Measurements from ENCODE around the gene GRID2IP.
"Not testable (repeated sequence)": the region's sequence is repeated elsewhere in the genome, so short reads cannot be mapped to it uniquely, and the experiment has no call there.

Gene GRID2IP

DNA sequence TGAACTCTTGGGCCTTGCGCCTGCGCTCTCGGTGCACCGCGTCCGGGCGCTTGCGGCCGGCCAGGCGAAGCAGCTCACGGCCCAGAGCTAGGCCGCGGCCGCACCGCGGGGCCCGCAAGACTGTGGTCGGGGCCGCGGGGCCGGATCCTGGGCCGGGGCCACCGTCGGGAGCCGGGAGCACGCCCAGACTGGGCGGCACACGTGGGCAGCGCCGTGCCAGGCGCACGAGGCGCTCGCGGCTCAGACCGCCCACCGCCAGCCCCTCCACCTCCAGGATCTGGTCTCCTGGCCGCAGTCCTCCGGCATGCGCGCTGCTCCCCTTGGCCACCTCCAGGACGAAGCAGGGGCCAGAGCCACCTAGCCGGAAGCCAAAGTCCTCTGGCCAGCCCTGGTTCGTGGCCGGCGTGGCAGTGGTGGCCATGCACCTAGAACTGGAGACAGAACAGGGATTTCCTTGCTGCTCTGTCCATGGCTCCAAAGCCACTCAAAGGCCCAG, at the start of gene GRID2IP:
Gene GRID2IP (minus strand): TSS at position 446 of the 496 bp plus-strand sequence. CDS start 25 bp downstream, at position 421.
- DNase-seq (ENCODE audit: low read depth): no peak

DNA sequence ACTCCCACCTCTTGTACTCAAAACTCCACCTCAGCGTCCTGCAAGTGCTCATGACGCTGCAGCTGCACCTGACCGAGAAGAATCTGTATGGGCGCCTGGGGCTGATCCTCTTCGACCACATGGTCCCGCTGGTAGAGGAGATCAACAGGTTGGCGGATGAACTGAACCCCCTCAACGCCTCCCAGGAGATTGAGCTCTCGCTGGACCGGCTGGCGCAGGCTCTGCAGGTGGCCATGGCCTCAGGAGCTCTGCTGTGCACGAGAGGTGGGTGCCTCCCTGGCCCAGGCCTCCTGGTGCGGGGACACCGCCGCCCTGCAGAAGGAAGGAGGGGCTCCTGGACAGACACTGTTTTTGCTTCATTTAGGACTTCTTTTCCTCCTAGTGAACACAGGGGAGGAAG, 48.8 kb upstream of the GRID2IP start:
- no peak for DNase-seq (ENCODE audit: low read depth)

DNA sequence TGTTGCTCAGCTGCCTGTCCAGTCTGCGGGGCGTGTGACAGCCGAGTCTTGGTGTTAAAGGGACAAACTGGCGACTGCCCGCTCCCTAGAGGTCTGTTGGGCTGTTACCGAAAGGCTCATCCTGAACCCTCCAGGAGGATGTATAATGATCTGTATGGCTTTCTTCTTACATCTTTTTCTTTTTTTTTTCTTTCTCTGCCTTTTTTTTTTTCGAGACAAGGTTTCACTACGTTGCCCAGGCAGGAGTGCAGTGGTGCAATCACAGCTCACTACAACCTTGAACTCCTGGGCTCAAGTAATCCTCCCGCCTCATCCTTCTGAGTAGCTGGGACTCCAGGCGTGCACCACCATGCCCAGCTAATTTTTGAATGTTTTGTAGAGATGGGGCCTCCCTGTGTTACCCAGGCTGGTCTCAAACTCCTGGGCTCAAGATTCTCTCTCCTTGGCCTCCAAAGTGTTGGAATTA, 39.4 kb upstream of the GRID2IP start:
- DNase-seq (ENCODE audit: low read depth): no peak

DNA sequence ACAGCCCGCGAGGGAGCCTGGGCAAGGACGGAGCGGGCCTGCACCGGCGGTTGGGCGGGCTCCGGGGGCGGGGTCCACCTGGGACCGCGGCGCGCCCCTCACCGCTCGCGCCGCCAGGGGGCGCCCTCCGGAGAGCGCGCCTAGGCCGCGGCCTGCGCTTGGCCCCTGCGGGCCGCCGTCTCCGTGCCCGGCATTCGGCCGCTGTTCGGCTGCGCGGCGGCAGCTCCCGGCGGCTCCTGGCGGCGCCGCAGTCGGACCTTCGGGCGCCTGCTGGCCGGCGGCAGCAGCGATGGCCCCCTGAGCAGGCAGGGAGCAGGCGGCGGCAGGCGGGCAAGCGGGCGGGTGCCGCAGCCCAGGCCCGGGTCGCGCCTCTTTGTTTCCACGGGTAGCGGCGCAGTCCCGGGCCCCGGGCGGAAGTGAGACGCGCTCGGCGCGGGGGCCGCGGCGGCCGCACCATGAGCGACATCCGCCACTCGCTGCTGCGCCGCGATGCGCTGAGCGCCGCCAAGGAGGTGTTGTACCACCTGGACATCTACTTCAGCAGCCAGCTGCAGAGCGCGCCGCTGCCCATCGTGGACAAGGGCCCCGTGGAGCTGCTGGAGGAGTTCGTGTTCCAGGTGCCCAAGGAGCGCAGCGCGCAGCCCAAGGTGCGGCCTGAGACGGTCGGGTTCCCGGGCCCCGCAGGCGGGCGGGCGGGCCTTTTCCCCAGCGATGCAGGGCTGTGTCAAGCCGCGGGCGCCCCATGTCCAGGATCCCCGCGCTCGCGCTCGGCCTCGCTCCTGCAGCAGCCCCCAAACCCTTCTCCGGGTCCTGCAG, 38.8 kb upstream of the GRID2IP start, which contains the start of gene INTS15:
Gene INTS15 (plus strand): TSS at position 193 of the 816 bp plus-strand sequence. CDS start 263 bp downstream, at position 456.
- peak; percentile 78 for DNase-seq (ENCODE audit: low read depth)

DNA sequence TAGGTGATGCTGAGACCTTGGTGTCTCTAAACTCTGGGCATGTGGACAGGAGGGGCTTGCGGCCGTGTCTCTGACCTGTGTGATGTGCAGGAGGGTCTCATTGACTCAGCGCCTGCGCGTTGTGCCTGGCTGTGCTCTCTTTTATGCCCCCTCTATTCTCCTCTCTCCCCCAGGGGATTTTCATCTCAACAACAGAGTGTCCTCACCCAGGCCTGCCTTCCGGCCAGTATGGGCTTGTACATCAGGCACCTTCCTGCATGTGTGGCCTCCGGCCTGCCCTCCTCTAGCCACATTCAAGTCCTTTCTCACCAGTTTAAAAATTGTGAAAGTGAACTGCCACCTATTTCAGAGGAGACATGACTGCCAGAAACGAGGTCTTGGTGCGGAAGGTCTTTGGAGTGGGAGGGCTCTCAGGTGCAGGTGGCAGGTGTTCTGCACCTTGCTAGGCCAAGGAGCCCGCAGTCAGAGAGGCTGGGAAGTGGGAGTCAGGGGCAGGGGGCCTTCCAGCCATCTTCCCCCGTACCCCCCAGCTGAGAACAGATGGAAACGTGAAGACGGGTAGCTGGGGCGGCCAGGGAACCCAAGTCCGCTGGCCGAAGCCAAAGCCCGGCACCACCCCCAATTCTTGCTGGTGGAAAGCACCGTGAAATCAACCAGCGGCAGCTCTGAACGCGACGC, 38.0 kb upstream of the GRID2IP start:
- no peak for DNase-seq (ENCODE audit: low read depth)

DNA sequence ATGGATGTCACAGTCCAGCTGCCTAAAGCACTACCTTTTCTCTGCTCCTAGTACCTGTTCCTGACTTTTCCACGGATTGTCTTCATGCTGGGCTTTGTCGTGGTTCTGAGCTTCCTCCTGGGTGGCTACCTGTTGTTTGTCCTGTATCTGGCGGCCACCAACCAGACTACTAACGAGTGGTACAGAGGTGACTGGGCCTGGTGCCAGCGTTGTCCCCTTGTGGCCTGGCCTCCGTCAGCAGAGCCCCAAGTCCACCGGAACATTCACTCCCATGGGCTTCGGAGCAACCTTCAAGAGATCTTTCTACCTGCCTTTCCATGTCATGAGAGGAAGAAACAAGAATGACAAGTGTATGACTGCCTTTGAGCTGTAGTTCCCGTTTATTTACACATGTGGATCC, 37.3 kb upstream of the GRID2IP start:
- DNase-seq (ENCODE audit: low read depth): no peak

DNA sequence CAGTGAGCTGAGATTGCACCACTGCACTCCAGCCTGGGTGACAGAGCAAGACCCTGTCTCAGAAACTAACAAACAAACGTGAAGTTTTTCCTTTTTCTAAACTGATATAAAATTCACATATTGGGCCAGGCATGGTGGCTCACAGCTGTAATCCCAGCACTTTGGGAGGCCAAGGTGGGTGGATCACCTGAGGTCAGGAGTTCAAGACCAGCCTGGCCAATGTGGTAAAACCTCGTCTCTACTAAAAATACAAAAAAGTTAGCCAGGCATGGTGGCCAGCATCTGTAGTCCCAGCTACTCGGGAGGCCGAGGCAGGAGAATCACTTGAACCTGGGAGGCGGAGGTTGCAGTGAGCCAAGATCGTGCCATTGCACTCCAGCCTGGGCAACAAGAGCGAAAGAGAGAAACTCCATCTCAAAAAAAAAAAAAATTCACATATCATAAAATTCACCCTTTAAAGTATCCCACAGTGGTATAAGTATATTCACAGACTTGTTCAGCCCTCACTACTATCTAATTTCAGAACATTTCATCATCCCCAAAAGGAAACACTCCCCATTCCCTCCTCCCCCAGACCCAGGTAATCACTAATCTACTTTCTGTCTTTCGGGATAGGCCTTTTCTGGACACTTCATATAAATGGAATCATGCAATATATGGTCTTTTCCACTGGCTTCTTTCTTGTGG, 34.6 kb upstream of the GRID2IP start:
- not testable (repeated sequence) for DNase-seq (ENCODE audit: low read depth)

DNA sequence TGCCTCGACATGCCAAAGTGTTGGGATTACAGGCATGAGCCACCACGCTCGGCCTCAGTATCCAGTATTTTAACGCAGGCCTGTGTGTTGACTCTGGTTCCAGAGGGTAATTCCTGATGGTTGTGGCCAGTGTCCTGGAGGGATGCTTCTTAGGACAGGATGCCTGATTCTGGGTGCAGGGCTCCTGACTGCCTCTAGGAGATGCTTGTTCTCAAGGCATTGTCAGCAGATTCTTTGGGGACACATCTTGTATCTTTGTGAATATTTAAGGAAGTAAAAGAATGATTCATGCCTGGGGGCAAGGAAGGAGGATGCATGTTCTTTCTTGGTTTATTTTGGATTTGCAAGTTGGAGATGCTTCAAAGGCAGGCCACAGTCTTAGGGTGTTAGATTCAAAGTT, 28.2 kb upstream of the GRID2IP start:
- no peak for DNase-seq (ENCODE audit: low read depth)

DNA sequence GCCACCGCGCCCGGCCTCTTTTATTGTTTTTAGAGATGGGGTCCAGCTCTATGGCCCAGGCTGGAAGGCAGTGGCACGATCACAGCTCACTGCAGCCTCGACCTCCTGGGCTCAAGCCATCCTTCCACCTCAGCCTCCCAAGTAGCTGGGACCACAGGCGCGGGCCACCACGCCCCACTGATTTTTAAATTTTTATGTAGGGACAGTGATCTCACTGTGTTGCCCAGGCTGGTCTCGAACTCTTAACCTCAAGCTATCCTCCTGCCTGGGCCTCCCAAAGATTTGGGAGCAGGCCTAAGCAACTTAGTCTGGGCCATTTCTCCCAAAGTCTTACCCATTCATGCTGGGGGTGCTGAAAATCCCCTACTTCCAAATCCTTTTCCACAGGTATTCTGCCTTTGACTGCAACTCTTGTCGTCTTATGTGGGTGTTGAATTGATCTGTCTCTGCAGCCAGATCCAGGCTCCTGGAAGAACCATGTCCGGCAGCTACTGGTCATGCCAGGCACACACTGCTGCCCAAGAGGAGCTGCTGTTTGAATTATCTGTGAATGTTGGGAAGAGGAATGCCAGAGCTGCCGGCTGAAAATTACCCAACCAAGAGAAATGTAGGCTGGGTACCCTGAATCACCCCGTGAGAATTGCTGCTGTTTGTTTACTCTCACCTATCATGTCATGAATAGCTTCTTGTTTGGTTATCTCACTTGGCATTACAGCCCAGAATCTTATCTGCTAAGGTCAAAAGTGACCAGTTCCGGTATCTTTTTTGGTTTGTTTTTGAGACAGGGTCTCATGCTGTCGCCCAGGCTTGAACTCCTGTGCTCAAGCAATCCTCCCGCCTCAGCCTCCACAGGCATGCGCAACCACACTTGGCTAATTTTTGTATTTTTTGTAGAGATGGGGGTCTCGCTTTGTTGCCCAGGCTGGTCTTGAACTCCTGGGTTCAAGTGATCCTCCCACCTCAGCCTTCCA, 27.1 kb upstream of the GRID2IP start:
- DNase-seq (ENCODE audit: low read depth): no peak

DNA sequence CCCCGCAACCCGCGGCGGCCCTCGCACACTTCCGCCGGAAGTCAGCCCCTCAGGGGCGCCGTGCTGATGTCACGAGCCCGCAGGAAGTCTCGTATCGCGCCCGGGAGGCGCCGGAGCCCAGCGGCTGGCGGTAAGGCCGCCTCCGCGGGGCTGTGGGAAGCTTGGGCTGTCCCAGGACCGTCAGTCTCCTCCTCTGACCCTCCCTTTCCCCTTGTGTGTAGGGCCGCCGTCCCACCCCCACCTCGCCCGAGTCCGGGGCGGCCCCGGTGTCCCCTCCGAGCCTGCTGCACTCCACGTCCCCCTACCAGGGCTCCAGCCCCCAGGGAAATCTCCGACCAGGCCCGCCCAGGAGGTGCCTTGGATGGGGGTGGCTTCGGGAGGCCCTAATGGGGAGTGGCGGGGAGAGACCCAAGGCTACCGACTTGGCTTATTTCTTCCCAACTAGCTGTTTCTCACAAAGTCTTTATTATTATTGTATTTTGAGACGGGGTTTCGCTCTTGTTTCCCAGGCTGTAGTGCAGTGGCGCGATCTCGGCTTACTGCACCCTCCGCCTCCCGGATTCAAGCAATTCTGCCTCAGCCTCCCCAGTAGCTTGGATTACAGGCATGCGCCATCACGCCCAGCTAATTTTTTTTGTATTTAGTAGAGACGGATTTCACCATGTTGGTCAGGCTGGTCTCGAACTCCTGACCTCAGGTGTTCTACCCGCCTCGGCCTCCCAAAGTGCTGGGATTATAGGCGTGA, 26.3 kb upstream of the GRID2IP start, which contains the start of gene ZDHHC4:
Gene ZDHHC4 (plus strand): TSS at position 86 of the 745 bp plus-strand sequence. CDS start 3,108 bp downstream, outside the sequence.
- peak; percentile 75 for DNase-seq (ENCODE audit: low read depth)

DNA sequence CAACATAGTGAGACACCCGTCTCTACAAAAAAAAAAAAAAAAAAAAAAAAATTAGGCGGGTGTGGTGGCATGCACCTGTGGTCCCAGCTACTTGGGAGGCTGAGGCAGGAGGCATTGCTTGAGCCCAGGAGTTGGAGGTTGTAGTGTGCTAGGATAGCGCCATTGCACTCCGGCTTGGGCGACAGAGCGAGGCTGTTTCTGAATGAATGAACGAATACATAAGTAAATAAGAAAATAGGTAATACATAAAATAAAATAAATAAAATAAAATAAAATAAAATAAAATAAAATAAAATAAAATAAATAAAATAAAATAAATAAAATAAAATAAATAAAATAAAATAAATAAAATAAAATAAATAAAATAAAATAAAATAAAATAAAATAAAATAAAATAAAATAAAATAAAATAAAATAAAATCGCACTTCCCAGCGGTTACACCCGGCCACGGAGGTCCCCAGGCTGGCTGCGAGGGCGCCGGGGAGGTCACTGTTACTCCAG, 25.7 kb upstream of the GRID2IP start:
- DNase-seq (ENCODE audit: low read depth): not testable (repeated sequence)

DNA sequence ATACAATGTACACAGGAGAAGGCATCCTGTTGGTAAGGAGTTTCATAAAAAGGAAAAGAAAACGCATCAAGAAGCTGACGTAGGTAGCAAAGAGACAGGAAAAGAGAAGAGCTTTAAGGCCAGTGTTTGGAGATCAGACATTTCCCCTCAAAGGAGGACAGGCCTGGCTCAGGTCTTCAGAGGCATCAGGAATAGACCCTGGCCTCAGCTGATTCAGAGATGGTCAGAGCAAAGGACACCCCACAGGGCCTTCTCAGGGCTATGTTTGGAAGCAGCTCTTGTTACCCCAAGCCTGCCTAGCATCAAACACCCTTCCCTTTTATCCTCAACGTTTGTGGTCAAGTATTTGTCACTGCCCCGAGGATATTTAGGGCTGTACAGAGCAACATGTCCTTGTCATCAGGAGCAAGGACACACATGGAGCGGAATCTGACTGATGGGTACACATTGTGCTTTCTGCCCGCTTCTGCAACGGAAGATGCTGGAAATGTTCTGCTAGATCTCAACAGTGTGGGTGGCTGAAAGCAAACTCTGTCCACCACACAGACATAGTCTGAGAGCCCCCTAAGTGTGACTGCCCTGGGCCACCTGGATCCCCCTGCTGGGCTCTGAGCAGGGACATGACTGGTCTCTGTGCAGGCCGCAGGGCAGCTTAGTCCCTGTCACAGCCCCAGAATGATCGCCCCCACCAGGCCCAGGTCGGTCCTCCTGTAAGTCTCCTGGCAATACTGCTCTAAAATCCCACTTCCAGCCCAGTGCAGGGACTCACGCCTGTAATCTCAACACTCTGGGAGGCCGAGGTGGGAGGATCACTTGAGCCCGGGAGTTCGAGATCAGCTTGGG, 25.0 kb upstream of the GRID2IP start:
- DNase-seq (ENCODE audit: low read depth): no peak

DNA sequence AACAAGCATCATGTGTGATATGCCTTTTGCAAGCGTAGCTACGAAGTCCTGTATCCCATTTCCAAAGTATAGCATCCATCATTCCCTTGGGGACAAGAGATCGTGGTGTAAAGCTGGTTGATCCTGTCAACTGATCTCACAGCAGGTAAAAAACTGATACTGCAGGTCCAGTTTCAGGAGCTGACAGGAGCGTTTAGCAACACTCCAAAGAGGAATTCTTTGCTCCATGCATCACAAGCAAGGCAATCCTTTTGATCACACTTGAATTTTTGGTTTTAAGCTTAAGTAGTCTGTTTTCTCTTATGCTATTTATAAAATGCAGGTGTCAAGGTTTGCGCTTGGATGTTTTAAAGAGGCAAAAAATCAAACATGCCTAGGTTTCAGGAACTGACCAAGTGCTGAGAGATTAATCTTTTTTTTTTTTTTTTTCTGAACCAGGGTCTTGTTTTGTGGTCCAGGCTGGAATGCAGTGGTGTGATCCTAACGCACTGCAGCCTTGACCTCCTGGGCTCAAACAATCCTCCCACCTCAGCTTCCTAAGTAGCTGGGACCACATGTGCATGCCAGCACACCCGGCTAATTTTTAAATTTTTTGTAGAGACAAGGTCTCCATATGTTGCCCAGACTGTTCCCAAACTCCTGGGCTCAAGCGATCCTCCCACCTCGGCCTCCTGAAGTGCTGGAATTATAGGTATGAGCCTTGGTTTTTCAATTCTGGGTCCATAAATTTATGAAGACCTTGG, 24.2 kb upstream of the GRID2IP start:
- no peak for DNase-seq (ENCODE audit: low read depth)

DNA sequence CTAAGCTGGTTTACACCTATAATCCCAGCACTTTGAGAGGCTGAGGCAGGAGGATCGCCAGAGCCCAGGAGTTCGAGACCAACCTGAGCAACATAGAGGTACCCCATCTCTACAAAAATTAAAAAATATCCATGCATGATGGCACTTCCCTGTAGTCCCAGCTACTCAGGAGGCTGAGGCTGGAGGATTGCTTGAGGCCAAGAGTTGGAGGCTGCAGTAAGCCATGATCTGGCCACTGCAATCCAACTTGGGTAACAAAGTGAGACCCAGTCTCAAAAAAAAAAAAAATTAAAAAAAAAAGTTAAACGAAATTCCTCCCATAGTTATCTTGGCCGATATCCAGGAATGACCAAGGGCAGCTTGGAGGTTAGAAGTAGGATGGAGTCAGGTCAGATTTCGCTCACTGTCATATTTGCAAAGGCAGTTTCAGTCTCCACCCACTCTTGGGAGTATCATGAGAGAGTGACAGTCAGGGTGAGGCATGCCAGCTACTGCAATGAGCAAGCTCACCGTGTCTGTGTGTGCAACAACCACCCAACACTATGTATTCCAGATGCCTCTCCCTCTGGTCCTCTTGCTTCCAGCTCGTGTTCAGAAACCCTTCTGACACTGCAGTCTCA, 20.0 kb upstream of the GRID2IP start:
- no peak for DNase-seq (ENCODE audit: low read depth)

DNA sequence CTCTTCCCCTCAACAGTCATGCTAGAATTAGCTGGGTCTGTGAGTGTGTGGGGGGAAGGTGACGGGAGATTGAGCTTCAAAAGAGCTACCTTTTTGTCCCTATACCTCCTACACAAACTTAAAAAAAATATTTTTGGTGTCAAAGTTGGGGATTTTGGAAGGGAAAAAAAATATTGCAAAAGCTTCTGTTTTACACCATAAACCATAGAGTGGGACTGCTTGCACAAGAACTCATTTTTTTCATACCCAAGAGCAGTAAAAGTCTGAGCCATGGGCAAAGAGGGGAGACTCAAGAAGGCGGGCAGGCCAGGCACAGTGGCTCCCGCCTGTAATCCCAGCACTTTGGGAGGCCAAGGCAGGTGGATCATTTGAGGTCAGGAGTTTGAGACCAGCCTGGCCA, 16.6 kb upstream of the GRID2IP start:
- DNase-seq (ENCODE audit: low read depth): no peak

DNA sequence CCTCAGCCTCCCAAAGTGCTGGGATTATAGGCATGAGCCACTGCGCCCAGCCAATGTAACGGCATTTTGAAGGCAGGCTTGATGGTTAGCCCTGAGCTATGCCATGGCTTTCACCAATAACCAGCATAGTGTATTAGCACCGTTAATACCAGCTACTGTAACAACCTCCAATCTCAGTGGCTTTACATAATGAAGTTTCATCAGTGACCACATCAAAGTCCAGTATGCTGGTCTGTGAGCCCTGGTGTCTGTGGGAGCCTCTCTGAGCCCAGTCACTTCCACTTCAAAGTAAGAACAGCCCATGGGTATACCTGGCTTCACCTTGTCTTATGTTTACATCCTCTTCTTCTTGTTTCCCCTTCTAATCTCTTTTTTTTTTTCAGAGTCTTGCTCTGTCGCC, 14.4 kb upstream of the GRID2IP start:
- no peak for DNase-seq (ENCODE audit: low read depth)

DNA sequence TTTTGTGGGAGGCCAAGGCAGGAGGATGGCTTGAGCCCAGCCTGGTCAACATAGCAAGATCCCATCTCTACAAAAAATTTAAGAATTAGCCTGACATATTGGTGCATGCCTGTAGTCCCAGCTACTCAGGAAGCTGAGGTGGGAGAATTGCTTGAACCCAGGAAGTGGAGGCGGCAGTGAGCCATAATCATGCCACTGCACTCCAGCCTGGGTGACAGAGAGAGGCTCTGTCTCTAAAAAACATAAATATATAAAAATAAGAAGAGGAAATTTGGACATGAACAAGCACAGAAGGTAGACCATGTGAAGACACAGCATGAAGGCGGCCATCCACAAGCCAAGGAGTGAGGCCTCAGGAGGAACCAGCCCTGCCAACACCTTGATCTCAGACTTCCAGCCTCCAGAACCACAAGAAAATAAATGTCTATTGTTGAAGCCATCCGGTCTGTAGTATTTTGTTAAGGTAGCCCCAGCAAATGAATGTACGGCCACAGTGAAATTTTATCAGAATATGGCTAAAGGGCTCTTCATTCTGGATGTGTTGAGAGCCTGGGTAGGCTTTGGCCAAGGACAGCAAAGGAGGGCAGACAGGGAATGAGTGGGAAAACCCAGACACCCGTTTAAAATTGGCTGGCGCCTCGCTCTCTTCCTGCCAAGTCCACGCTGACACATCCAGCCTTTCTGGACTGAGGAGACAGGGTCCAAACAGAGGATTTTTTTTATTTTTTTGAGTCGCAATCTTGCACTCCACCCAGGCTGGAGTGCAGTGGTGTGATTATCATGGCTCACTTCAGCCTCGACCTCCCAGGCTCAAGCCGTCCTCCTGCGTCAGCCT, 12.9 kb upstream of the GRID2IP start:
- DNase-seq (ENCODE audit: low read depth): no peak
